NCI-H2081 treated with DMSO at 0.1 percent for 48 hours (cell line): Measurements from ENCODE around the gene DHRS2.
"Not testable (repeated sequence)": the region's sequence is repeated elsewhere in the genome, so short reads cannot be mapped to it uniquely, and the experiment has no call there.

Experiments used
- DNase-seq: peaks from one replicate; lab custom pipeline; 2025; lab: John Stamatoyannopoulos, UW

Gene DHRS2

GRCh38 chr14:23633160-23633701, 2.9 kb upstream of the DHRS2 start:
- no peak for DNase-seq

GRCh38 chr14:23634698-23635412, 1.3 kb upstream of the DHRS2 start:
- not testable (repeated sequence) for DNase-seq

- not testable (repeated sequence) for DNase-seq
Observed at GRCh38 chr14:23637312-23637654, 1.1 kb downstream of the DHRS2 start.

GRCh38 chr14:23637655-23638413, 1.7 kb downstream of the DHRS2 start:
- DNase-seq = not testable (repeated sequence)

- DNase-seq = no peak
Observed at GRCh38 chr14:23638414-23639047, 2.4 kb downstream of the DHRS2 start.

GRCh38 chr14:23639048-23639890, 3.1 kb downstream of the DHRS2 start:
- DNase-seq = no peak

GRCh38 chr14:23639891-23640523, 3.8 kb downstream of the DHRS2 start:
- no peak for DNase-seq

GRCh38 chr14:23640524-23641141, 4.5 kb downstream of the DHRS2 start:
- no peak for DNase-seq

- no peak for DNase-seq
Observed at GRCh38 chr14:23641180-23641914, 5.2 kb downstream of the DHRS2 start.

- DNase-seq = no peak
Observed at GRCh38 chr14:23641915-23642588, 5.9 kb downstream of the DHRS2 start.

- no peak for DNase-seq
Observed at GRCh38 chr14:23643533-23644194, 7.5 kb downstream of the DHRS2 start.

- no peak for DNase-seq
Observed at GRCh38 chr14:23644195-23644918, 8.2 kb downstream of the DHRS2 start.

- no peak for DNase-seq
Observed at GRCh38 chr14:23644919-23645336, 8.8 kb downstream of the DHRS2 start.

- no peak for DNase-seq
Observed at GRCh38 chr14:23645504-23645811, 9.3 kb downstream of the DHRS2 start.

- no peak for DNase-seq
Observed at GRCh38 chr14:23645812-23646647, 9.9 kb downstream of the DHRS2 start.

- no peak for DNase-seq
Observed at GRCh38 chr14:23646648-23647549, 10.7 kb downstream of the DHRS2 start.

GRCh38 chr14:23647619-23648018, 11.5 kb downstream of the DHRS2 start:
- no peak for DNase-seq
